Stimulated activated naive CD4-positive, alpha-beta T cell treated with Interleukin-2 at 50 U/mL for 16 hours (primary cell): ENCODE measurements around the gene GPAT2.
"Not testable (repeated sequence)": the region's sequence is repeated elsewhere in the genome, so short reads cannot be mapped to it uniquely, and the experiment has no call there.

ENCODE experiments used
- DNase-seq: peaks from one replicate; lab custom pipeline; 2025; lab: John Stamatoyannopoulos, UW

GPAT2 gene, protein sequence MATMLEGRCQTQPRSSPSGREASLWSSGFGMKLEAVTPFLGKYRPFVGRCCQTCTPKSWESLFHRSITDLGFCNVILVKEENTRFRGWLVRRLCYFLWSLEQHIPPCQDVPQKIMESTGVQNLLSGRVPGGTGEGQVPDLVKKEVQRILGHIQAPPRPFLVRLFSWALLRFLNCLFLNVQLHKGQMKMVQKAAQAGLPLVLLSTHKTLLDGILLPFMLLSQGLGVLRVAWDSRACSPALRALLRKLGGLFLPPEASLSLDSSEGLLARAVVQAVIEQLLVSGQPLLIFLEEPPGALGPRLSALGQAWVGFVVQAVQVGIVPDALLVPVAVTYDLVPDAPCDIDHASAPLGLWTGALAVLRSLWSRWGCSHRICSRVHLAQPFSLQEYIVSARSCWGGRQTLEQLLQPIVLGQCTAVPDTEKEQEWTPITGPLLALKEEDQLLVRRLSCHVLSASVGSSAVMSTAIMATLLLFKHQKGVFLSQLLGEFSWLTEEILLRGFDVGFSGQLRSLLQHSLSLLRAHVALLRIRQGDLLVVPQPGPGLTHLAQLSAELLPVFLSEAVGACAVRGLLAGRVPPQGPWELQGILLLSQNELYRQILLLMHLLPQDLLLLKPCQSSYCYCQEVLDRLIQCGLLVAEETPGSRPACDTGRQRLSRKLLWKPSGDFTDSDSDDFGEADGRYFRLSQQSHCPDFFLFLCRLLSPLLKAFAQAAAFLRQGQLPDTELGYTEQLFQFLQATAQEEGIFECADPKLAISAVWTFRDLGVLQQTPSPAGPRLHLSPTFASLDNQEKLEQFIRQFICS

DNA sequence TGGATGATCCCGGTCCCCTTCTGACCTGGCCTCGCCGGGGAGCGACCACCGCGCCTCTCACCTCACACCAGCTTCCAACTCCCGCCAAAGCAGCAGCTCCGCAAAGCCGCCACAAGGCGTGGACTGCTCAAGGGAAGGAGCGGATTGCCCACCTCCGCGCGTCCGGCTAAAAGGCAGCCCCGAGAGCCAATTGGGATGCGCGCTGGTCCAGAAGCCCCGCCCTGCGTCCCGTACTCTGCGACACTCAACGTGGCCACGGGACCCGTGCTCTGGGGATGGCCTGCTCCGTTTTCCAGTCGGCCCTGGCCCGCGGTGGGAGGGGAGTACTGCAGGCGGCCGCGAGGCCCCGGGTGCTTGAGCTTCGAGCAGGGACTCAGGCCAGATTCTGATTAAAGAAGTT lies at the start of gene GPAT2:
Gene GPAT2 (minus strand): TSS at position 125 of the 400 bp plus-strand sequence. CDS start 2,557 bp downstream, outside the sequence.
- DNase-seq, result not testable (repeated sequence)

GRCh38 chr2:96083989-96084857 lies 49.5 kb upstream of the GPAT2 start:
- no peak for DNase-seq

DNA sequence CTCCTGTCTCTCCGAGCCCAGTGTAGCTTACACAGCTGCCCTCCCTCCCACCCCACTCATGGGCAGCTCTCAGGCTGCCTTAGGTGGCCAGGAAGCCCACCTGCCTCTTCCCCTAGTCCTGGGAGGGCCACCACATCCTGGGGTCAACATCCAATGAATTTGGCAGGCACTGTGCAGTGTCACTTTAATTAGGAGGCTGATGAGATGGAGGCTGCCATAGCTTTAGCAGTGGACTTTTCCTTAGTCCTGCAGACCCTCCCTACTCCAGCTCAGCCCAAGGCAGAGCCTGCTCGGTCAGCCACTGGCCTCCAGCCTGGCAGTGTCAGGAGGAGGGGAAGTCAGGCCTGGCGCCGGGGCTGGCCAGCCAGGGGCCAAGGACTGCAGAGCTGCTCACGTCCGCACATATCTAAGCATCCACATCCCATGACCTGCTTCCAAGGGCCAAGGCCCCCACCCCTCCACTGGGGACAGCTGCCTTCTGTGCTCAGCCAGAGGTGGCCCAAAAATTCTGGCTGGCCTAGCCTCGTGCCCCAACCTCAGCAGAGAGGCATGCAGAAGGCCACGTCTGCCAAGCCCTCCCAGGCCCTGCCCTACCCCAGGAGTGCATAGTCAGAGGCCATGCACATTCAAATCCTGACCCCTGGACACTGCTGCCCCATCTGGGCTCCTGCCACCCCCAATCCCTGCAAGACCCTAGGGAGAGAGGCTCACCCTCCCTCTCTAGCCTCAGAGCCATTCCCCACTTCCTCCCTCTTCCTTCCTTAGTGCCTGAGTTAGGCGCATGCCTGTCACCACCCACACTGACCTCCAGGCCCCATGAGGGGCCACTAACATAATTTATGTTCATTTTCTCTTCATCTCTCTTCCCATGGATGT lies 48.6 kb upstream of the GPAT2 start:
- no peak for DNase-seq

DNA sequence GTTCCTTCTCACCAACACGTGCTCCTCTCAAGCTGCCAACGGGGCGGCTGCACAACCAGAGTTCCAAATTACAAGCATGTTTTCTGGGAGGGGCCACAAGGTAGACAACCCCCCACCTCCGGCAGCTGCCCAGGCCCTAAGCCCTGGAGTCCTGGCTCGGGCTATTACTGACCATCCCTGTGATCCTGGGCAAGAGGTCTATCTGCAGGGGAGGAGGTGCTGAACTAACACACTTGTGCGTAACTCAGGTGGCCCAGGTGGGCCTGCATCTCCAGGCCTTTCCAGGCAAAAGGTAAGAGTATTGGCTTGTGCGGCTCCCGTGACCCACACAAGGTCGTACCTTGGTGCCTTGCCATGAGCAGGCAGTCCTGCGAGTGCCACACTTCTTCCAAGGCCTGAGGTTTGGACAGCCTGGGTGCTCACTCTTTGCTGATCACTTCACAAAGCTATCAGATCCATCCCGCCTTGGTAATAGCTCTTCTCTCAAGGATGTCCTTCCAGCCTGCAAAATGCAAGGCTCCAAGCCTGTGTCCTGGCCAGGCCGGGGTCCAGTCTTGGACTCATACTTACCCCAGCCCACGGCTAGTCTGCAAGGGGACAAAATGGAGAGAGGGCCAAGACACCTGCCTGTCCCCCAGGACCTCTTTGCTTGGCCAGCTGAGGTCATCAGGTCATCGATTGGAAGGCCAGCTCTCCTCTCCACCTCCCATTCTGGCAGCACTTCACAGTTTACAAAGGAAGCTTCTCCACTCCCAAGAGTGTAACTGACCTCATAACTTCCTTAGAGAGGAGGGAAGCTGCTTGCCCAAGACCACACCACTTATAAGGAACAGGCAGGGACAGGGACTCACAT lies 47.7 kb upstream of the GPAT2 start:
- no peak for DNase-seq

DNA sequence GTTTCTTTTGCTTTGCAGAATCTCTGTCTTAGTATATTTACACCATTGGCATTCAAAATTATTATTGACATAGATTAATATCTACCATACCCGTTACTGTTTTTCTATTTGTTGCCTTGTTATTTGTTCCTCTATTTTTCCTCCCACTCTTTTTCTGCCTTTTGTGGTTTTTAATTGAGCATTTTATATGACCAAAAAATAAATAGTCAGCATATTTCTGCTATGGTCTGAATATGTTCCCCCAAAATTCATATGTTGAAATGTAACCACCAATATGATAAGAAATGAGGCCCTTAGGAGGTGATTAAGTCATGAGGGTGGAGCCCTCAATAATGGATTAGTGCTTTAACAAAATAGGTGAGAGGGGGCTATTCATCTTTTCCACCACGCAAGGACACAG lies 46.3 kb upstream of the GPAT2 start:
- DNase-seq, result no peak

GRCh38 chr2:96075199-96075771 lies 40.6 kb upstream of the GPAT2 start:
- DNase-seq, result no peak

DNA sequence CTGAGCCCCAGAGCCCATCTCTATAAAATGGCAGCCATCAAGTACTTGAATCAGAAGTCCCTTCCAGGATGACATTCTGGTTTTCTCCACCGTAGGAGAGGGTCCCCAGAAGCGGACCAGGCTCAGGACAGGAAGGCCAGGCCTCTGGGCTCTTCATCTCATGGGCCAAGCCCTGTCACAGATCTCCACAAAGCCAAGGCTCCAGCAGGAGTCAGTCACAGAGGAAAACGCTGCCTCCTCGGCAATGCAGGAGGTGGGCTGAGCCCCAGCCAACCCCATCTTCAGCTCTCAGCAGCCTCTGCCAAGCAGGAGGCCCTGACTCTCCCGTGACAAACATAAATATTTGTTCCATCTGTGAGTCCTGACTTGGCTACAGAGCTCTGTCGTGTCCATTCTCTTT lies 39.4 kb upstream of the GPAT2 start:
- no peak for DNase-seq

DNA sequence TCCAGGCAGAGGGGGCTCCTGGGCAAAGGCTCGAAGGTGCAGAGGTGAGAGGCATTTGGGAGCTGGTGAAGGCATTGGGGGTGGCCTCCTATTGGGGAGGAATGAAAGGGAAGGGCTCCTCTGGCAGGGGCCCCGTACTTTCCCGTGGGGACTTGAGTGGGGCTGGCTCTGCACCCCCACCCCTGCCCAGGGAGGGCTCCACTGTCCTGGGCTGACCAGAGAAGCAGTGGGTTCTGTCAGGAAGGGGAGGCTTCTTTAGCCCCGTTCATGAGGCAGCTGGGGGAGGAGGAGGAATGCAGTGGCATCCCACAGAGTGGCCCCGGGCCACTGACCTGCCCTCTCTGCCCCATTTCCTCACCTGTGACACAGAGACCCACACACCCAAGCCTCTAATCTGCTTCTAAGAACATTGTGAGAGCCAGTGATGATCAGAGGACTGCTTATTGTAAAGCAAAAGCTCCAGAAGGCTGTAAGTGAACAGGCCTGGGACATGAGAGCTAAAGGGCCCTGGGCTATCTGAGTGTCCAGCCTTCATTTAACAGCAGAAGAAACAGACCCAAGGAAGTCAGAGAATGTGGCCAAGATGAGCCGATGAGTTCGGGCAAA lies 38.6 kb upstream of the GPAT2 start:
- no peak for DNase-seq

DNA sequence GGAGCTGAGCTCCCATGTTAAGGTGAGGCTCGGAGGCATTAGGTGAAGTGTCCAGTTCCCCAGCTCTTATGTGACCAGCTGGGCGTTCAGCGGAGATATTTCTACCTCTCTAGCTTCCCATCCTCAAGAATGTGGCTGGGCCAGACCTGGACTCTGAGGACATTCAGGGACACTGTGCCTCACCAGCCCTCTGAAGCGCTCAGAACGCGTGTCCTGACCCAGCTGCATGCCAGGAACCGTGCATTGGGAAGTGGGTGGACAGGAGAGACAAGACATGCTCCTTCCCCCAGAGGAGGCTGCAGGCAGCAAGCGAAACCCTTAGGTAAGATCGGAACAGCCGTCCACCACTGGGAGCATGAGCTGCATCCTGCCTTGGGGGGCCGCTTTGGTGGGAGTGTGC lies 38.0 kb upstream of the GPAT2 start:
- DNase-seq, result no peak

- not testable (repeated sequence) for DNase-seq
Observed at GRCh38 chr2:96071977-96072491, 37.3 kb upstream of the GPAT2 start.

DNA sequence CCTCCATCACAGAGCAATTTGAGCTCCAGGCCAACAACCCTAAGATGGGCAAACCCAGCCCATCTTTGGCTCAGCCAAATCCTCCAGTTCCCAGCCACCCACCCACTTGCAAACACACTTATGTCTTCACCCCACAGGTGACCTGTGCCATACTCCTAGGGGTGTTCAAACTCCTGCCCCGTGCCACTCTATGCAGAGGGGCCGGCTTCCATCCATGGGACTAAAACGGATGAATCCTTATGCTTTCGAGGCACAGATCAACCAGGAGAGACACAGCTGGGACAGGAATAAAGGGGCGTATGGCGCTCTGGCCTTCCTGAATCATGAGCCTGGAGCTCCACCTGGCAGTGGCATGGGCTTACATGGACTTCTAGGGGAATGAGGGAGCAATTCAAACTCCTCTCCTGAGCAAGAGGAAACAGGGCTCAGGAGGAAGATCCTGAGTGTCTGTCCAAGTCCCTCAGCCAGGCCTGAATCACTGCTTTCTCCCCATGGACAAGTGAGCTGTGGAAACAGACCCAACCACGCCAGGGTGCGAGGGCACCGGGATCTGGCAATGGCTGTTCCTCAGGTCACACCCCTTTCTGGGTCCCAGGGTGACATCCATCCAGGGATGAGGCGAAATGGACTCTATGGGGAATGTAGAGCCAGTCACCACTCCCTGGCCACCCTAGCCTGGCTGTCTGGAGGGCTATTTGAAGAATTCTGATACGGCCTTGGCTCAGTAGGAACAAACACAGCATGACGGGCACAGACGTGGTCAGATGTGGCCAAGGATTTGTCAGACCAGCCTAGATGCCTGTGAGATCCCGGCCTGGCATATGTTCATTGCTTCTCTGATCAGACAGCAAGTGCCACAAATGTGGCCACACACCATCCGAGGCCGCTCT lies 36.6 kb upstream of the GPAT2 start:
- not testable (repeated sequence) for DNase-seq

GRCh38 chr2:96070351-96070750 lies 35.6 kb upstream of the GPAT2 start:
- DNase-seq, result not testable (repeated sequence)

DNA sequence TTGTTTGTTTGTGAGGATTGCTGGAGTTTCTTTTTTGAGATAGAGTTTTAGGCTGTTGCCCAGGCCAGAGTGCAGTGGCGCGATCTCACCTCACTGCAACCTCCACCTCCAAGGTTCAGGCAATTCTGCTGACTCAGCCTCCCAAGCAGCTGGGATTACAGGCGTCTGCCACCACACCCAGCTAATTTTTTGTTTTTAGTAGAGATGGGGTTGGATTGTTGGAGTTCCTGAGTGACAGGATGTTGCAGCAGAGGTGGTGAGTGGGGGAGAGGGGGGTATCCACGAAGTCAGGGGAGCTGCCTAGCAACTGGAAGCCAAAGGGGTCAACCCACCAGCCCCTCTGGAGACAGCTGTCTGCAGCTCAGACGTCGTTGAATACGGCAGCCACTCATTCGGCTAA lies 35.2 kb upstream of the GPAT2 start:
- DNase-seq, result not testable (repeated sequence)

DNA sequence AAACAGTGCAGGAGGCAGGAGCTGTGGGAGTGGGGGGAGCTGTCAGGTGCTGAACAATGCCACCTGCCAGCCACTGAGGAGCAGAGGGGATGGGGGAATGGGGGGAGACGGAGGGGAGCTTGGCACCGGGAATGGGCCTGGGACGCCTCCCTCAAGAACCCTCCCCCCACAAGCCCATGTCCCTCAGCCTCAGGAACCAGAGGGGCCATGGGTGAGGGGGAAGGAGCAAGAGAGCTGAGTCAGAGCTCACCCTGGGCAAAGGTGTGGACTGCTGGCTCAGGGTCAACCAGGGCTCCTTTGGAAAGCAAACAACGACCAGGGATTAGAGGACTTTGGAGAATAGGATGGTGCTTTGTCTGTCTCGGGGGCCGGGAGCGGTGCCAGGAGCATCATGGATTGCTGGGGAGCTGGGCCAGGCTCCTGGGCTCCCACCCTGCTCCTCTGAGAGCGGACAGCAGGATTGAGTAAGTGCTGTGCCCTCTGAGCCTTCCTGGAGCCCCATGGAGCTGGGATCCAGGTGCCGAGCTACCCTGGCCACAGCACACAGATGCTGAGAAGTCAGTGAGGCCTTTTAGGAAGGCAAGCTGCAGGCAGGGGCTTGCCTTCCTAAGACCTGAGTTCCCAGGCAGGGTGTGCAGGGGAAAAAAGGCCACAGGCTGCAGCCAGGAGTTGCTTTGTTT lies 33.3 kb upstream of the GPAT2 start:
- DNase-seq, result not testable (repeated sequence)

DNA sequence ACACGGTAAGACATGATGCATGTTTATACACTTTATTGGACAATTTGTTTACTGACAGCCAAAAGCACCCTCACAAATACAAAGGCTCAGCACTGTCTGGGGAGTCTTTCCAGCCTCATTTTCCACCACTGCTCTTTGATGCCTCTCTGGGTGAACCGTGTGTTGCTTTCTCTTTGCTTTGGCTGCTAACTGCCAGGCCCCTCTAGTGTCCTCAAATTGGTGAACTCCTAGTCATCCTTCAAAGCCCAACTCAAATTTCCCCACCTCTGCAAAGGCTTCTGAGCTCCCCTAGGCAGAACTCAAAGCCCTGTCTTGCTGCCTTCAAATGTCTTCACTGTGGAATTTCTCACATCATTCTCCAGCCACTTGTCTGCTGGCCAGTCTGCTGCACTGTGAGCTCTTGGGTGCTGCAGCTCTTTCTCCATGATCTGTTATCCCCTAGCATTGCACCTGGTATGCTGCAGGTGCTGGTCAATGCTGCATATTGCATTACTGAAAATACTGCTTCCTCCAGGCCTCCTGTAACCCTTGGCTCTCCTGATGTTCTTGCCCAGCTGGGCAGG lies 32.5 kb upstream of the GPAT2 start:
- not testable (repeated sequence) for DNase-seq

GRCh38 chr2:96066511-96066910 lies 31.8 kb upstream of the GPAT2 start:
- not testable (repeated sequence) for DNase-seq

- DNase-seq, result not testable (repeated sequence)
Observed at GRCh38 chr2:96065954-96066353, 31.2 kb upstream of the GPAT2 start.
